ENCODE measurements around the gene TMEM63A.

- no peak for TF ChIP-seq CTCF (IDR thresholded peaks at IDR 0.05)
- peak in 1 of 2 donors; percentile 23 for TF ChIP-seq POLR2A (IDR thresholded peaks at IDR 0.05)
These were observed 68.8 kb downstream of the TMEM63A start for GRCh38 chr1:225813214-225813964.
